Uterus (tissue), 2 donors: ENCODE measurements around the gene MGAT4A.

Experiments
- CTCF ChIP-seq, 4 experiments: fragments of 200-600 bp in 2 of 4; fragments of 450-650 bp in 2 of 4; sonication (generic) in 2 of 4; IDR thresholded peaks; one replicate each; pipeline ENCODE4 v1.5.1; 2016 to 2019; ENCODE audit warnings: antibody characterized with exemption in 4 of 4, mild to moderate bottlenecking in 2 of 4, moderate library complexity in 1 of 4
- POLR2A ChIP-seq, 2 donors: fragments of 450-650 bp; IDR thresholded peaks; one replicate each; pipeline ENCODE4 v1.6.1; 2016; ENCODE audit warnings: antibody characterized with exemption in 2 of 2, mild to moderate bottlenecking in 1 of 2, moderate library complexity in 1 of 2

GRCh38 chr2:98773169-98773568 lies 42.2 kb upstream of the MGAT4A start:
- TF ChIP-seq POLR2A (IDR thresholded peaks at IDR 0.05), result no peak
- TF ChIP-seq CTCF (IDR thresholded peaks at IDR 0.05), result no peak
